Measurements from ENCODE around the gene HNF1B. TPM values are rescaled to one million over a fixed set of nuclear protein-coding genes. Genes with fewer than 3 reads are reported as not detected.
A peak's percentile ranks its signal among the peaks of the same experiment; 100 is the strongest.

Gene HNF1B
- total RNA-seq, 1 donor from 2014 or later: 10.5 TPM

DNA sequence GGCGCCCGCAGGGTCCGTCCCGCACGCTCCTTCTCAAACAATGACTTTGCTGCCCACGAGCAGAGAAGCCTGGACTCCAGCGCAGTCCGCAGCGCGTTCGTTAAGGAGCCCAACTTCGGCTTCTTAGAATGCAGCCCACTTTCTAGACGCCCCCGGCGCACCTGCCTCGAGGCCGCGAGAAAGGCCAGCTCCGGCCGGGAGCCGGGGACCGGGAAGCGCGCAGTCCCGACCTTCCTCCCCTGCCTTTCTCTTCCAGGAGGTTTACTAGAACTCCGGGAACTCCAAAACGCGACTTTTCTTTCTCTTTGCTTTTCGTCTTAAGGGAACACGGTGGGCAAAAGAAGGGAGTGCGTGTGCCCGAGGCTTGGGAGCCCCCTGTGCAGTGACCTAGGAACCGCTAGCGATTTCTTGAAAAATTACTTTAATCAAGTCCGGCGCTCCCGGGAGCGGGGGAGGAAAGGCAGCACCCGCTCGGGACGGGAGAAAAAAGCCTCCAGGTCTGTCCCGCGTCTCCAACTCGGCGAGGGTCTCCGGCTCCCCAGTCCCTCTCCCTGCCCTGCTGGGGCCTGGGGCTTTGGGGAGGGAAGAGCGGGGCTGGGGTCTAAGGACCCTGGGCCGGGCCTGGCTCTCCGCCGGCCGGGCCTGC is 2.6 kb downstream of the HNF1B start:
- Mint-ChIP-seq H3K36me3 (ENCODE audit: low read depth) (no peaks in the 10 kb centered on the region), H3K4me1 (ENCODE audit: low read depth) (peaks cover 25% of the 10 kb centered on the region), H3K27me3 (ENCODE audit: low read depth) (peaks cover 21% of the 10 kb centered on the region), H3K4me3 (ENCODE audit: unreplicated experiment) (peak overlapping the region; percentile 81), H3K9me3 (ENCODE audit: low read depth) (no peaks in the 10 kb centered on the region), H3K27ac (ENCODE audit: unreplicated experiment) (peak overlapping the region; percentile 83)
- TF ChIP-seq, protein P1, sequence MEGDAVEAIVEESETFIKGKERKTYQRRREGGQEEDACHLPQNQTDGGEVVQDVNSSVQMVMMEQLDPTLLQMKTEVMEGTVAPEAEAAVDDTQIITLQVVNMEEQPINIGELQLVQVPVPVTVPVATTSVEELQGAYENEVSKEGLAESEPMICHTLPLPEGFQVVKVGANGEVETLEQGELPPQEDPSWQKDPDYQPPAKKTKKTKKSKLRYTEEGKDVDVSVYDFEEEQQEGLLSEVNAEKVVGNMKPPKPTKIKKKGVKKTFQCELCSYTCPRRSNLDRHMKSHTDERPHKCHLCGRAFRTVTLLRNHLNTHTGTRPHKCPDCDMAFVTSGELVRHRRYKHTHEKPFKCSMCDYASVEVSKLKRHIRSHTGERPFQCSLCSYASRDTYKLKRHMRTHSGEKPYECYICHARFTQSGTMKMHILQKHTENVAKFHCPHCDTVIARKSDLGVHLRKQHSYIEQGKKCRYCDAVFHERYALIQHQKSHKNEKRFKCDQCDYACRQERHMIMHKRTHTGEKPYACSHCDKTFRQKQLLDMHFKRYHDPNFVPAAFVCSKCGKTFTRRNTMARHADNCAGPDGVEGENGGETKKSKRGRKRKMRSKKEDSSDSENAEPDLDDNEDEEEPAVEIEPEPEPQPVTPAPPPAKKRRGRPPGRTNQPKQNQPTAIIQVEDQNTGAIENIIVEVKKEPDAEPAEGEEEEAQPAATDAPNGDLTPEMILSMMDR (IDR thresholded peaks at IDR 0.05): no peak
- no peak for DNase-seq (ENCODE audit: low spot score)

DNA sequence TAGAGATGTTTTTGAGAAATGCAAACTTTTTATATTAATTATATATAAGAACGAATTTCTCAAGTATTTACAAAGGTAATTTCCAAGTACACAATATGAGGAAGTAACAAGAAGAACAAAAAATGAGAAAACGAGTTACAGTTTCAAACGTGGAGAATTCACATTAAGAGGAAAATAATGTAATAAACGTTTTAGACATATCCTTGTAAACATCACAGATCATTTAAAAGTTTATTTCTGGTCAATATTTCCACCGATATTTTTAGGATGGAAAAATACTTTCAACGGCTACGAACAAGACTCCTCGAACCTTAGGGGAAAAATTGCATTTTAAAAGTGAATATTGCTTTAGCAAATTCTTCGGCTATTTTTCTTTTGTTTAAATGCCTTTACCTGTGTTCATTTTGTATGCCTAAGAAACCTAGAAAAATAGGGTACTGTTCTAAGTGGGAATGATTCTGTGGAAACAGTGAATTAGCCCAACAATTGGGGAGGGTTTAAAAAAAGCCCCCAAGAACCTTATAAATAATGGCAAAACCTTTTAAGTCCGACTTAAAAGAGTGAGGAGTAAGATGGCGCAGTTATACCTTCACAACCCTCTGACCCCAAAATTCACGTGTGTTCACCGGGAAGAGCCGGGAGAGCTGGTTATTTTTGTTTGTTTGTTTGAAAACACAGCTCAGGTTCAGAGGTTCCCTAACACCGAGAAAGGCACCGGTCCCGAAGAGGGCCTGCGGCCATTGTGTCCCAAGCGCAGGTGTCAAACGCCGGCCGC is 3.3 kb downstream of the HNF1B start:
- Mint-ChIP-seq H3K9me3 (ENCODE audit: low read depth) (no peaks in the 10 kb centered on the region), H3K27me3 (ENCODE audit: low read depth) (peaks cover 21% of the 10 kb centered on the region), H3K4me1 (ENCODE audit: low read depth) (peaks cover 28% of the 10 kb centered on the region), H3K4me3 (ENCODE audit: unreplicated experiment) (peak overlapping the region; percentile 81), H3K36me3 (ENCODE audit: low read depth) (no peaks in the 10 kb centered on the region), H3K27ac (ENCODE audit: unreplicated experiment) (peak overlapping the region; percentile 83)
- no peak for DNase-seq (ENCODE audit: low spot score)
- TF ChIP-seq, protein P1 (IDR thresholded peaks at IDR 0.05): no peak

DNA sequence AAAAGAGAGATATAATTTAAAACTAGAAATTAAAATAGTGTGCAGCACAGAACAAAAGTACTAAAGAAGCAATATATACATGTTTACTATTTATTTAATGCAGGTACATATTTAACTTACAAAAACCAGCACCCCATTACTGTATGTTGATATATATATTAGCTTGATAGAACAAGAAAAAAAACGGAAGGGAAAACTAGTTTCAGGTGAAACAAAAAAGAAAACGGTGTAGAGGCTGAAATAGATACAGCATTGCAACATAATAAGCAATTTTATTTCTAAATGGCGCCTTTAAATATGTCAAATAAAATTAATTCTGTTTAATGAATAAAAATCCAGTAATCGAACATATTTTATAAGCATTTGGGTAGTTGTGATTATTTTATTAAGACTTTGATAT is 3.9 kb downstream of the HNF1B start:
- Mint-ChIP-seq H3K4me3 (ENCODE audit: unreplicated experiment) (peak overlapping the region; percentile 28), H3K36me3 (ENCODE audit: low read depth) (no peaks in the 10 kb centered on the region), H3K9me3 (ENCODE audit: low read depth) (no peaks in the 10 kb centered on the region), H3K4me1 (ENCODE audit: low read depth) (peaks cover 28% of the 10 kb centered on the region), H3K27ac (ENCODE audit: unreplicated experiment) (peak overlapping the region; percentile 78), H3K27me3 (ENCODE audit: low read depth) (peaks cover 21% of the 10 kb centered on the region)
- TF ChIP-seq, protein P1 (IDR thresholded peaks at IDR 0.05): no peak
- no peak for DNase-seq (ENCODE audit: low spot score)

DNA sequence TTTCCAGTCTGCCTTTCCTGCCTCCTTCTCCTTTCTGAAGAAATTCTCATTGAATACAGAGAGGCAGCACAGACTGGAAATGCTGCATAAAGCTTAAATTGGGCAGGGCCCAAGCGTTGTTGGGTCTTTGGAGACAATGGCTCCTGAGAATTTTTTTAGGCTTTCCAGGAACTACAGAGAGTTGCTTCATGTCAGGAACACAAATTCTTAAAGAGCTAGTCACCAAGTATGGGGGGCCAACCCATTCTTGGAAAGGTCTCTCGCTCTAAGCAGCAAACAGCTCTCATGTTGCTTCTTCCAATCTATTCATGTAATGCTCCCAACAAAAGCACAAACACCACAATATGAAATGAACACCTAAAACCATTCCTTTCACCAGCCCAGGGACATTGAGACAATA is 6.9 kb downstream of the HNF1B start:
- DNase-seq (ENCODE audit: low spot score): no peak
- TF ChIP-seq, protein P1 (IDR thresholded peaks at IDR 0.05): no peak
- Mint-ChIP-seq H3K27ac (ENCODE audit: unreplicated experiment) (peak overlapping the region; percentile 73), H3K4me1 (ENCODE audit: low read depth) (peaks cover 30% of the 10 kb centered on the region), H3K36me3 (ENCODE audit: low read depth) (no peaks in the 10 kb centered on the region), H3K4me3 (ENCODE audit: unreplicated experiment) (no peak overlapping the region), H3K9me3 (ENCODE audit: low read depth) (no peaks in the 10 kb centered on the region), H3K27me3 (ENCODE audit: low read depth) (peaks cover 13% of the 10 kb centered on the region)

DNA sequence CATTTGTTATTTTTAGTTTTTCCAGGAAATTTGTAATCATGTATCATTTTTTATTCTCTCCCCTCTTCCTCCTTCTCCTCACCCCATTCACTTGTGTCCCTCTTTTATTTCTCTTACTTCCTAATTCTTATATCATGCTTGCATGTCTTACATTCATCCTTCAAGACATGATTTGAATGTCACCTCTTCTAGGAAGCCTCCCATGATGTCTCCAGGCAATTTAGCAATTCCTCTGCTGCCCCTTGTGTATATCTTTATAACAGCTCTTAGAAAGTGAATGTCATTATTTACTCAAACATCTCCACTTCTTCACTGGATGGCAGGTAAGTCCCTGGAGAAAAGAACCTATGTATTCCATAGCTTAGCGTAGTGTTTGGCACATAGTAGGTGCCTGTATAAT is 7.8 kb downstream of the HNF1B start:
- Mint-ChIP-seq H3K27me3 (ENCODE audit: low read depth) (peaks cover 11% of the 10 kb centered on the region), H3K4me1 (ENCODE audit: low read depth) (peaks cover 32% of the 10 kb centered on the region), H3K4me3 (ENCODE audit: unreplicated experiment) (no peak overlapping the region), H3K9me3 (ENCODE audit: low read depth) (no peaks in the 10 kb centered on the region), H3K27ac (ENCODE audit: unreplicated experiment) (no peak overlapping the region), H3K36me3 (ENCODE audit: low read depth) (no peaks in the 10 kb centered on the region)
- DNase-seq (ENCODE audit: low spot score): no peak
- TF ChIP-seq, protein P1 (IDR thresholded peaks at IDR 0.05): peak; percentile 58
